GM18502 (cell line): ENCODE results near the gene CCR5AS.
"Not testable (repeated sequence)": the region's sequence is repeated elsewhere in the genome, so short reads cannot be mapped to it uniquely, and the experiment has no call there.

Experiments
- ATAC-seq: cut with Tn5 transposase; IDR thresholded peaks from one replicate; pipeline ENCODE4 v1.9.1; 2021; ENCODE audit warnings: mild to moderate bottlenecking; ENCODE audit not compliant: unreplicated experiment, poor library complexity

CCR5AS gene

DNA sequence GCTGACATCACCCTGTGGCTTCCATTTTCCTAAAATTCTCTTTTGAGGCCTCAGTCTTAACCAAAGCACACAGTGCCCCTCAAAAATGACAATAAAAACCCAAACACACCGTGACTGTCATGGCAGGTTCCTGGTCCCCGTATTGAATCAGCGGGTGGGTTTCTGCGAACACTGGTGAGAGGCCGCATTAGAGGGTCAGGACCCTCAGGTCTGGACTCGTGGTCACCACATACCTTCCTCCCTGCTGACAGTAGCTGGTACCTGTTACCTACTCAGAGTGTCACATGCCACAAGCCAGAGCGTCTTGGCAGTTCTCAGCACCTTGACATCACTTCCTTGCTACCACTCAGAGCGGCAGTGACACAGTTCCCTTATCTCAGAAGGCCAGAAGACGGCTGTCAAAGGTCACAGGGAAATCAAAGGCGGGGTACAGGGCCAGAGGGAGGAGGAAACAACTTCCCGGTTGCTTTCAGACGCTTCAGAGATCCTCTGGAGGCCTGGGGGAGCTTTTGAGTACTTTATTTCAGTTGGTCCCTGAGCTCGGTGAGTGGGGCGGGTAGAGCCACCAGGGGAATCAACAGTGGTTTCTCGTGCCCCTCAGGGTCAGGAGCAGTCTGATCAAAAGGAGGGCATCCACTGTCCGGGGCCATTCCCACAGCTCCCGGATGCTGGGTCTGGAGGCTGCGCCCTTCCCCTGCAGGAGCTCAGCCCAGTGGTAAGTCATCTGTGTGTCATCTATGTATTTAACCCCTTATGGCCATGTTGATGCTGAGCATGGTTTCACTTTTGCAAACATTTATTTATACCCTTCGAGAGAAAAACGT, at the start of gene CCR5AS, which contains the start of gene CCRL2:
Gene CCR5AS, minus strand, starts transcription at position 279 of the 824 bp plus-strand sequence.
Gene CCRL2, plus strand, starts transcription at position 472 of the 824 bp plus-strand sequence. CDS start 821 bp downstream, outside the sequence.
- ATAC-seq, result no peak

DNA sequence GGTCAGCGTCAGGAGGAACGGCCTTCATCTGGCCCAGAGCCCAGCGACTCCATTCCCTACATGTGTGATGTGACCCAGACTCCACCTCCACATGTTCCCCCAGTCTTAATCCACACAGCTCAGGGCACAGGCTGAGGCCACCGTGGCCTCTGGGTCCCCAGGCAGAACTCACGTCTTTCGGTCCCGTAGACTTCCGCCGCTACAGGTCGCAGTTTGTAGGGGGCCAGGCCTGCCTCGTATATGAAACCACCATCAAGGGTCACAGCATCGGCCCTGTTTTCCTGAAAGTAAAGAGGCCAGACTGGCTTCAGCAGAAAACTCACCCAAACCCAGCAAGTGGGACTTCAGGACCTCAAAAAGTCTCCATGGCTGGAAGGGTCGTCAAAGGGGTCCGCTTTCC, 49.3 kb upstream of the CCR5AS start:
- ATAC-seq, result no peak

- ATAC-seq, result no peak
Observed at GRCh38 chr3:46455231-46456115, 48.6 kb upstream of the CCR5AS start.

DNA sequence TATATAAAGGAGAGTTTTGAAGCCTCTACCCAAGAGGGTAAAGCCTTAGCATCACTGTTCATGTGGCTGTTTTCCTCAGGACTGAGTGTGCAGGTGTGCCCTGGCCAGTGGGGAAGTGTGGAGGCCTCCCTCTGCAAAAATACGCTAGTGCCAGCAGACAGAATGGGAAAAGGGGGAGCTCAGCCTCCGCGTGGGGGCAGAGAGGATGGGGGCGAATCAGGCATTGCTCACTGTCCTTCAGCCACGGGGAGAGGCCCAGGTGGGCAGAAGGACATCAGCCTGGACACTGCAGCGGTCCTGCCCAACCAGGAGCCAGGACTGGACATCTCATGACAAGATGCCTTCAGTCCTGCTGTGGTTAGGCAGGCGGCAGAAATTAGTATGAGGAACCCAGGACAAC, 47.7 kb upstream of the CCR5AS start:
- no peak for ATAC-seq

GRCh38 chr3:46454209-46454595, 47.3 kb upstream of the CCR5AS start:
- ATAC-seq, result no peak

DNA sequence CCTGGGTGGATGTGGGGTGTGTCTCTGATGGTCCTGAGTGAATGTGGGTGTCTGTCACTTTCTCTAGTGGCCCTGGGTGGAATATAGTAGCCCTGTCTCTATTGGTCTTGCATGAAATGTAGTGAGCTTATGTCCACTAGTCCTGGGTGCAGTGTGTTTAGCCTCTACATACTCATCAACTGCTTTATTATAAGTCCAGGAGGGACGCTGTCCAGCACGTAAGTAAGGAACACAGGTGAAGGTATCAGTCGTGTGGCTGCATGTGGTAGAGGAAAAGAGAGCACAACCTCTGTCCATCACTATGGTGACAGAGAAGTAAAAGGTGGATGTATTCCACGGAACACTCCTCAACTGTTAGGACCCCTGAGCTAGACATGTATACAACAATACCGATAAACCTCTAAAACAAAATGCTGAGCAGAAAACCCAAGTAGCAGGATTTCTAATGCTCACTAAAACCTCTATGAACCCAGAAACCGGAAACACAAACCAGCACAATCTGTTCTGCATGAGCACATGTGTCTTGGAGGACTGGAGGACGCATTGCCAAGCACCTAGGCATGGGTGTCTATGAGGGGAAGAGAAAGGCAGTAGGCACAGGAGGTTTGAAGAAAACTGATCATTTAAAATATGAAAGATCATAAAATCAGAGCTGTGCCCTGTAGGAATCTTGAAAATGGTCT, 46.8 kb upstream of the CCR5AS start:
- ATAC-seq, result no peak

DNA sequence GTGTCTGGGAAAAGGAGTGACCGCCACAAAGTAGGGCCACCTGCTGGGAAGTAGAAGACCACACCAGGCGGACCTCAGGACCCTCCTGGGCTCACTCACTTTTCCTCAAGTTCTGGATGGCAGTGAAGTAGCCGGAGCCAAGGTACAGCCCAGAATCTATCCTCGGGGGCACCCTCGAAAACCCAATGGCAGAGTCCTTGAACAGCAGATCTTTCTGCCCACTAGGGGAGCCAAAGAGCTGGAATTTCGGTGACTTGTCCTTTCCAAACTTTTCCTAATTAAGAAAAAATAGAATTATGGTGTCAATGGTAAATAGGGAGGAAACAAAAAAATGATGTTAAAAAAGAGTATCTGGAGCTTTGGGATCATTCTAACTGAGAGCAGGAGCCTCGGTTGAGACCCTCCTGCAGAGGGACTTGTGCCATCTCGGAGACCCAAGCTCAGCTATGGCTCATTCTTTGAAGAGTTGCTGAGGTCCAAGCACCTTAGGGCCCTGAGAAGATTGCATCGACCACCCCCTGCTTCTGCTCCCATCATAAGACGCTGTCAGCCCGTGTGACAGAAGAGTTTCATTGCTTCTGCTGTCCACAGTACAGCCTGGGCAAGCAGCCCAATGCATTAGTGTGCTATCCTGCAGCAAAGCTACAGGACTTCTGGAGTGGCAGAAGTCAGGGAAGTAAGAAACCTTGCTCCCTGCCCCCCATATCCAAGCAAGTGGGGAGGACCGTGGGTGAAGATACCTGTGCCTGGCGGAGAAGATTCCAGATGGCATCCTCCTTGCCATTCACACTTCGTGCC, 43.1 kb upstream of the CCR5AS start:
- no peak for ATAC-seq

DNA sequence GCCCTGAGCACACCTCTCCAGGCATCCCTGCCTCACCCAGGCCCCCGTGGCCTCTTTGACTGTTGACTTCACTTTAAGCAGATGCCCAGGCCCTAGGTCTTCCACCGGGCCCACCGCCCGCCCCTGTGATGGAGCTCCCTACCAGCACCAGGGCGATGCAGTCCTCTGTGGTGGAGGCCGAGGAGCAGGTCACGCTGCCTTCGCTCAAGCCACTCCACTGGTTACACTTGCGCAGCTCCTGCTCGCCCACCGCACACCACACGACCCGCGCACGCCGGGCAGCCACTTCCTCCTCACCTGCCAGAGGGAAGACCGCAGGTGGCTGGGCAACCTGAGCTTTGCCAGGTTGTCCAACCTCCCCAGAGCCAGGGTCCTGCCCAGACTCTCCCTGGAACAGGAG, 41.9 kb upstream of the CCR5AS start:
- ATAC-seq, result no peak

GRCh38 chr3:46447228-46447985, 40.5 kb upstream of the CCR5AS start:
- ATAC-seq, result no peak

GRCh38 chr3:46442576-46443530, 36.0 kb upstream of the CCR5AS start:
- ATAC-seq, result no peak

- ATAC-seq, result no peak
Observed at GRCh38 chr3:46440531-46441294, 33.8 kb upstream of the CCR5AS start.

- ATAC-seq, result no peak
Observed at GRCh38 chr3:46438831-46439230, 32.0 kb upstream of the CCR5AS start.

DNA sequence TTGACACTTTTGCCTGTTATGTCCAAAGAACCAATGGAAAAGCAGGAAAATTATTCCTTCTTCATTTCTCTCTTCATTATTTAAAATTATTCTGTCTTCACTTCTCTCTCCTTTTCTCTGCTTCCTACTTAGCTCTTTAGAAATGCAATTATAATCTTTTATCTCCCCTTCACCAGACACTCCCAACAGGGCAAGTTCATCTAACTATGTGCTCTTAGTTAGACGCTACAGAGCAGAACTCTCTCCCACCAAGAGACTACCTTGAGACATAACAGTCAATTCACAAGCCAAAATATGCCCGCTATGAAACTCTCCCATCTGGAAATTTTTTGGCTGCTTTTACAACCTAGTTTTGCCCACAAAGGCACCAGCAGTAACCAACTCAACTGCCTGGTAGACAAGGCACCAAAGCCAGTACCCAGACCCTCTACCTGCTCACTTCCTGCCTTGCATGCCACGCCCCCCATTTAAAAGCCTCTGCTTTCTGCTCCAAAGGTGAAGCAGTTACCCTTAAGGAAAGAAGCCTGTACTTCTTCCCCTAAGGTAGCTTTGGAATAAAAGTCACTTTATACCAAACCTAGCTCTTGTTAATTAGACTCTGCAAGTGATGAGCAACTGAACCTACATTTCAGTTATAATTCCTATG, 28.3 kb upstream of the CCR5AS start:
- ATAC-seq, result no peak

- no peak for ATAC-seq
Observed at GRCh38 chr3:46433841-46434240, 27.0 kb upstream of the CCR5AS start.

DNA sequence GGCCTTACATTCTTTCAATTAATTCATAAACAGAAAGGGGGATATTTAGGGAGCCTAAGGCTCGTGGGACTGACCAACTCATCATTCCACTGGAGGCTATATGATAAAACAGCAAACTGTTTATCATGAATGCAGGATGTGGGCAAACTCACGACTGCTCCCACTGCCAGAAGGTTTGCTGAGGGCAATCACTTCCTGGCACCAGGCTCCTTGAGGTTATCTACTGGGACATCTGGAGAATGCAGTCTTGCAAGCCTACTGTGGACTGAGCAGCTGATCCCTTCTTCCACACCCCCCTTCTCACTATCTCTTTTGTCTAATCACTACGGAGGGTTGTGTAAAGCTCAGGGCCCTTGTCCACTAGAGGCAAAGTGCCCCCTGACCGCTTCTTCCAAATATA, 26.3 kb upstream of the CCR5AS start:
- ATAC-seq, result not testable (repeated sequence)

DNA sequence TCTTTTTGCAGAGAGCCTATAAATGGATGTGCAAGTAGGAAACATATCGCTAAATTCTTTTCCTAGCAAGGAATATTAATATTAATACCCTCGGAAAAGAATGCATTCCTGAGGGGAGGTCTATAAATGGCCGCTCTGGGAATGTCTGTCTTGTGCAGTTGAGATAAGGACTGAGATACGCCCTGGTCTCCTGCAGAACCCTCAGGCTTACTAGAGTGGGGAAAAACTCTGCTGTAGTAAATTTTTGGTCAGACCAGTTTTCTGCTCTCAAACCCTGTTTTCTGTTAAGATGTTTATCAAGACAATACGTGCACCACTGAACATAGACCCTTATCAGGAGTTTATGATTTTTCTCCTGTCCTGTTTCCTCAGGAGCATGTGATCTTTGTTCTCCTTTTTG, 25.0 kb upstream of the CCR5AS start:
- not testable (repeated sequence) for ATAC-seq

DNA sequence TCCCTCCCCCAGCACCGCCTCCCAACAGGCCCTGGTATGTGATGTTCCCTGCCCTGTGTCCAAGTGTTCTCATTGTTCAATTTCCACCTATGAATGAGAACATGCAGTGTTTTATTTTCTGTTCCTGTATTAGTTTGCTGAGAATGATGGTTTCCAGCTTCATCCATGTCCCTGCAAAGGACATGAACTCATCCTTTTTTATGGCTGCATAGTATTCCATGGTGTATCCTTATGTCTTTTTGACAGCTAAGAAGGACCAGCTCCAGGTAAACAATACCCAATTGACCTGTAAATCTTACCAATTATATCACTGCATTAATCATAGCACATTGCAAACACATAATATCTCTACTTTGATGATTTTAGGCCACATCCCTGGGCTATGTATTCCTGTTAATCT, 24.0 kb upstream of the CCR5AS start:
- ATAC-seq, result not testable (repeated sequence)
